Anterior cingulate cortex (tissue), 58 donors: Measurements from ENCODE around the gene ATP2A3.

Experiments
- DNase-seq, 58 donors: peaks; one replicate each; lab custom pipeline; 2025; lab: John Stamatoyannopoulos, UW

ATP2A3 gene

DNA sequence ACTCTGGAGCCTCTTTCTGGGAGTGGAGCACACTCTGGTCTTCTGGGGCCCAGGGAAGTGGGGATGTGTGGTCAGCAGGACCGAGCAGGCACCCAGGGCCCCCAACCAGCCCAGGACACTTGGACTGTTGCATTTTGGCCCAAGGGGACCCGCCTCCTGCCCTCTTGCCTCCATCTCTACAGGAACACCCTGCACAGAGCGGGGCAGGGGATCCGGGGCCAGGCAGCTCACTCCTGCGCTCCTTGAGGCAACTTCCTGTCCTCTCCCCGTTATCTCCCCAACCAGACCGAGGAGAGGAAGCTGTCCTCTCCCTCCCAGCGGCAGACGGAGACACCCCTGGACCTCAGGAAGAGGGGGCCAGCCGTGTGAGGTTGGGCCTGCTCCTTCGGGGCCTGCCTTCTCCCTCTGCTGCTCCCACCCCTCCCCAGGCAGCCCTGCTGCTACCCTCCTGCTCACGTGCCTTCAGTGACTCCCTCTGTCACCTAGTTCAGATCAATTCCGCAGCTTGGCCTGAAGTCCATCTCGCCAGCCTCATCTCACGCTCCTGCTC is 10.0 kb upstream of the ATP2A3 start:
- no peak for DNase-seq

DNA sequence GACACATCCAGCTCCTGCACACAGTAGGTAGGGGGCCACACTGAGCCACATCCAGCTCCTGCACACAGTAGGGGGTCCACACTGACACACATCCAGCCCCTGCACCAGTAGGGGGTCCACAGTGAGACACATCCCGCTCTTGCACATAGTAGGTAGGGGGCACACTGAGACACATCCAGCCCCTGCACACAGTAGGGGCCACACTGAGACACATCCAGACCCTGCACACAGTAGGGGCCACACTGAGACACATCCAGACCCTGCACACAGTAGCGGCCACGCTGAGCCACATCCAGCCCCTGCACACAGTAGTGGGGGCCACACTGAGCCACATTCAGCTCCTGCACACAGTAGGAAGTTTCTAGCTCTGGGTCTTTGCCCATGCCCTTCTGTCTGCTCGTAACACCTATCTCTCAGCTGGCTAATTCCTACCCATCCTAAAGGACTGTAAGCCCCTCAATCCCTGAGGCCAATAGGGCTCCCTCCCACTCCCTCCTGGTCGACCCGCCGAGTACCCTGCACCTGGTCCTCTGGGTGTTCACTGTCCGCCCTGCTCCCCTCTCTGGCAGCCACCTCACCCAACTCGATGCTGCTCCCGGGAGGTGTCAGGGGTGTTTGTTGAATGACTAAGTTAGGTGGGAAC is 9.4 kb upstream of the ATP2A3 start:
- DNase-seq: no peak

DNA sequence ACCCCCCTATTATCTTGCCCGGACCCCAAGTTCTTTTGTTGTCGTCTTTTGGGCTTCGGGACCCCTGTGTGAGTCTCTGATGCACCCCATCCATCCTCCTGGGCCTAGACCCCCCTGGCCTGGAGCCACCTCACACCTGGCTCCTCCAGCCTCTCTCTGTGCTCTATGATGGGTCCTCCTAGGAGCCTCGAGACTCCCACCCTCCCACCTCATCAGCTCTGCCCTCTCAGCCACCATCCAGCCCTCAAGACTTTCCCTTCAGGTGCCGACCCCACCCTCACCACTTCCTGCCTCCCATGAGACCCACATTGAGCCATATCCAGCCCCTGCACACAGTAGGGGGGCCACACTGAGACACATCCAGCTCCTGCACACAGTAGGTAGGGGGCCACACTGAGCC is 8.7 kb upstream of the ATP2A3 start:
- no peak for DNase-seq

DNA sequence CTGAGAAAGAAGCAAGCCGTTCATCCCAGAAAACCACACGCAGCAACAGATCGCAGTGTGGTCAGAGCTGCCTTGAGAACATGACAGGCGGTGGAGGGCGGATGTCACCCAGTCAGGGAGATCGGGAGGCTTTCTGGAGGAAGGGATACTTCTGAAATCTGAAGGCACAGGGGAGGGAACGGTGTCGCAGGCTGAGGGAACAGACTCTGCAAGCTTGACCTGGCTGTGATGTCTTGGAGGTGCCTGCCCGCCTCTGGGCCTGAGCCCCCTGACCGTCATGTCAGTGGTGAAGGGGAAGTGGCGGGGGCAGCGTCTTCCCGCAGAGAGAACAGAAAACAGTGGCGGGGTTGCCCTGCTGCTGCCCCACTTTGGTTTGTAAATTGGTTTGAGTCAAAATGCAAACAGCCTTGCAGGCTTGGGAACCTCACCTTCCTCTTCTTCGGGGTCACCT is 8.1 kb upstream of the ATP2A3 start:
- DNase-seq: no peak

DNA sequence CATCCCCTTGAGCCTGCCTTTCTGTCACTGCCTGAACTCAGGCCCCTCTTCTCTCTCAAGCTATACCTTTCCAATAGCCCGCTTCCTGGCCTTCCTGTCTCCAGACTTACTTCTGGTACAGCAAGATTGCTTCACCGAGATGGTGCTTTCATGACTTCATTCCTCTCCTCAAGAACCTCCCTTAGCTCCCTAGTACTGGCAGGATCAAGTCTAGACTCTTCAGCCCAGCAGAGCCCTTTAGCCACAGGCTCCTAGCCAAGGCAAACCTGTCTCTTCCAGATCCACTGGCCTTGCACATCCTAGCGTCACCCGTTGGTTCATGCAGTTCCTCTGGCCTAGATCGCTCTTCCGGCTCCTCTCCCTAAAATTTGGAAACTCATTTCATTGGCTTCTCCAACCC is 6.4 kb upstream of the ATP2A3 start:
- DNase-seq: no peak

DNA sequence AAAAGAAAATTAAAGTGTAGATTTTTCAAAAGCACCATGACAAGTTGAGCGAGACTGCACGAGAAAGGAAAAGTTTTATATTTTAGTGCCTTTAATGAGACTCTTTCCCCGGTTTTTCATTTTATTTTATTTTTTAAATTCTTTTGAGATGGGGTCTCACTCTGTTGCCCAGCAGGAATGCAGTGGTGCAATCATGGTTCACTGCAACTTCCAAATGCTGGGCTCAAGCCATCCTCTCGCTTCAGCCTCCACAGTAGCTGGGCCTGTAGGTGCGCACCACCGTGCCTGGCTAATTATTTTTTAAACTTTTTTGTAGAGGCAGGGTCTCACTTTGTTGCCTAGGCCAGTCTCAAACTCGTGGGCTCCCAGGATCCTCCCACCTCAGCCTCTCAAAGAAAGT is 5.7 kb upstream of the ATP2A3 start:
- no peak for DNase-seq

DNA sequence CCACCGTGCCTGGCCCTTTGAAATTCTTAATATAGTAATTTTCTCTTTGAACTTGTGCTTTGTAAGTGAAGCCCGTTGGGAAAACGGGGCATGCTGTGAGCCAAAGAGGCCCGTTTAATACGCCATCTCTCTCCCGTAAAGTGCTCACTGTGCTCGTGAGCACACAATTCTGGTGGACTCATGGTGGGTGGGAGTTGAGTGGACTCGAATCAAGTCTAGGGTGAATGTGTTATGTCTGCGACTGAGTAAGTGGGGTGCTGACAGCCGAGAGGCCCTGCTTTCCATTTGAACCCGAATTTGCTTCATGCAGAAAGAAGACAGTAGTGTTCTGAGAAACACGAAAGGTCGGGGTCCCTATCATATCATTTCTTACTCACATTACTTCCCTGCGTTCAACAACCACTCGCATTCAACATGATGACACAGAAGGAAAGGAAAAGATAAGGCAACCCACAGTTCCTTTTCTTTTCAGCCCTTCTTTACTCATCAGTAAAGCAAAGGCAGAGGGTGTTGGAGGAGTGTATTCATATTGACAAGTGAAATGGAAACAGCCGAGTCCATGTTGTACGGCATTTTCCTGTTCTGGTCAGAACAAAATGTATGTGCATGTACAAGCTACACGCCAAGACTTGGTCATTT is 4.8 kb upstream of the ATP2A3 start:
- no peak for DNase-seq

DNA sequence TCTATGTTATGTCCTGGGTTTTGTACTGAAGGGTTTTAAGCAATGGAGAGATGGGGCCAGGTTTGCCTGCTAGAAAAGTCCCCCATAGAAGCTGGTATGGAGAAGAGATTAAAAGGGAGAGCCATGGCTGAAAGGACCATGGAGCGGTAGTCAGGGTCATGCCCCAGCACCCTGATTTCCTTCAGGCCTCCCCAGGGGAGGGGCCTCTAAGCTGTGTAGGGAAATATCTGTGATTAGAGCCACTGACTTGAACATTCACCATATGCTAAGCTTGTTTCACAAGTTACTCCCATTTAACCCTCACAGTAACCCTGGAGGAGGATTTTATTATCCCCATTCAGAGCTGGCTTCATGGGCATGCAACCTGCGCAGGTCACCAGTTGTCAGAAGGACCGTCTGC is 3.8 kb upstream of the ATP2A3 start:
- DNase-seq: no peak

DNA sequence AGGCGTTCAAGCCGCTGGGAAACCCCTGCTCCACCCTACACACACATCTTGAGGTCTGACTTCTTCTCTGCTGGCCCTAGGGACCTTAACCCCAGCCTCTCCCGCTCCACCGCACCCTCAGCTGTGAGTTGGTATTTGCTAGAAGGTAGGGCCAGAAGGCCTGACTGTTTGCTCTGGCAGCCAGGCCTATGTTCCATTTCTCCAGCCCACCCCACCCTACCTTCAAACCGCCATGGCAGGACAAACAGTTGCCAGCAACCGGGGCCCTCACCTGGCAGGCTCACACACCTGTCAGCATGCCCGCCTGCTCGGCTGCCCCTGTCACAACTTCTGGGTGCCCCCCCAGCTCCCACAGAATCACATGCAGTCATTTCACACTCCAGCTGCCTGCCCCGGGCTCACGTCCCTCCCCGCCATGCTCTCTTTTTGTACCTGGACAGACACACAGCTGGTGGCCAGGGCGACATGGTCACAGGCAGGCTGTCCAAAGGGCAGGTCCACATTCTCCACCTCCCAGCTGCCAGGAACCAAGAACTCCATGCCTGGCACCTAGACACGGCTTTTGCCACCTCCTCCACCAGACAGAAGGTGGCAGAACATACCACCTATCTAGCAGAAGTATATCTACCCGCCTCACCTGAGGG is 2.6 kb upstream of the ATP2A3 start:
- DNase-seq: no peak

DNA sequence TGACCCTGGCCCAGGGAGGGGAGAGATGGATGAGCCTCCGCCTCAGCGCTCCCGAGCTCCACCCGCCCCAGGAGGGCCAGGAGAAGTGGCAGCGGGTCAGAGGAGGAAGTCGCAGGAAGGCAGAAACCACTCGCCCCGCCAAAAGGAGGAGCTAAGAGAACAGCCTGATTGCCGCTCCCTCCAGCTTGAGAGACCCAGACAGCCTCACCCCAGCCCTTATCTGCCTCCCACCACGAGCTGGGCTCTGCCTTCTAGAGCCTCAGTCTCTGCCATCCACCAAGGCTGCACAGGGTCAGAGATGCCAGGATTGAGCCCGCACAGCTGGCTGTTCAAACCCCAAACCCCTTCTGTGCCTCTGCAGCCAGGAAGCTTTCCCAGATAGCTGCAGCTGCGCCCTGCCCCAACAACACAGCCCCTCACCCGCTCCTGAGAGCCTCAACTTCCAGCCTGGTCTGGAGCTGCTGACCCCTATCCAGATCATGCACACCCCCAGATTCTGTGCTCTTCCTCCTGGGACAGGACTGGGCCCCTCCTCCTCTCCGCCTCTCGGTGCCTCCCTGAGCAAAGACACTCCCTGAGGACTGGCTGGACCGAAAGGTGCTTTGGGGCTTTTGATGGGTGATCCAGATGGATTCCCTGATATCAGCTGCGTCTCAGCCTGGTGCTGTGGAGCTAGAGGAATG is 1.0 kb upstream of the ATP2A3 start:
- DNase-seq: peak in 8 of 58 donors; percentile 2 to 25 (median 5)

DNA sequence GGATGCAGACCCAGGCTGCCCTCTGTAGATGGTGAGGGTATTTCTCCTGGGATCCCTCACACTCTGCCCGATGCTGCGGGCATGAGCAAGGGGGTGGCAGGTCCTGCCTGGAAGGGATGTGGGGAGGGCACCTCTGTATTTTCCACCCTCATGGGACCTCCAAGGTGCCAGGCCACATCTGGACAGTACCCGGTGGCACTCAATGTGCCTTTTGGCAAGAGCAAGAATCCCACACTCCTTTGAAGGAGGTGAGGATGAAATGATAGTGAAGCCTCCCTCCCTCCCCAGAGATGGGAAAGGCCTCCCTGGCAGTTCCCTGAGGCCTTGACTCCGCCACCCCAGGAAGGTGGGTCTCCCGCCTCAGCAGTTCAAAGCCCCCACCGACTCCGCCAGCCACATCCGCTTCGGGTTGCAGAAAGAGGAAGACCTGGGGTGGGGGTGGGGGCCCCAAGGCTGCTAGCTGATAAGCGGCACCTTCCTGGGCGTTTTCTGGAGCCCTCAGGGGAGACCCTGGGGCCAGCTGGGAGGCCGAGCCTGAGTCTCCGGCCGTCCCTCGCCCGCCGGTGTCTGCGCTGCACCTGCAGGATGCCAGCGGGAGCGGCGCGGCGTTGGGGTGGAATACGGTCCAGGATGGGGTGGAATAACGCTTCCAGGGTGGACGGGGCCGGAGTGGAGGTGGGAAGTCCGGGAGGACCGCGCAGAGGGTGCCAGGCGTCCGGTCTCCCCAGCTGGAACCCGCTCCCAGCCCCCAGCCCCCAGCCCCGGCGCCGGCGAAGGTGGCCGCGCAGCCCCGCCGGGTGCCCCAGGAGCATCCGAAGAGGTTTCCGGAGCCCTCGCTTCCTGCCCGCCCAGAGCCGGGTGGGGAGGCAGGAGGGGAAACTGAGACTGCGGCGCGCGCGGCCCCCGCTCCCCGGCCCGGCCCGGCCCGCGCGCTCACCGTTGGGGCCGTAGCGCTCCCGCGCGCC is 718 bp downstream of the ATP2A3 start:
- no peak for DNase-seq

DNA sequence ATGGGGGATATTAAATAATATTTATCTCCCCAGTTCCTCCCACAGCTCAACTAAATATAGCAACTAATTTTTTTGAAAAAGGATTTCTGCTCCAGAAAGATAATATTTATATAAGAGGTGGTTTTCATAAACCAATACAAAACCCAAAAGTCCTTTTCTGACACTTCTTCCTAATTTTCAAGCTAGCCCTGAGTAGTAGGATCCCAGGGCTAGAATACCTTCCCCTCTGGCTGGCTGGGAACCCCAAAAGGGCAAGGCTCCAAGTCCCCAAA is 1.3 kb downstream of the ATP2A3 start:
- DNase-seq: no peak

DNA sequence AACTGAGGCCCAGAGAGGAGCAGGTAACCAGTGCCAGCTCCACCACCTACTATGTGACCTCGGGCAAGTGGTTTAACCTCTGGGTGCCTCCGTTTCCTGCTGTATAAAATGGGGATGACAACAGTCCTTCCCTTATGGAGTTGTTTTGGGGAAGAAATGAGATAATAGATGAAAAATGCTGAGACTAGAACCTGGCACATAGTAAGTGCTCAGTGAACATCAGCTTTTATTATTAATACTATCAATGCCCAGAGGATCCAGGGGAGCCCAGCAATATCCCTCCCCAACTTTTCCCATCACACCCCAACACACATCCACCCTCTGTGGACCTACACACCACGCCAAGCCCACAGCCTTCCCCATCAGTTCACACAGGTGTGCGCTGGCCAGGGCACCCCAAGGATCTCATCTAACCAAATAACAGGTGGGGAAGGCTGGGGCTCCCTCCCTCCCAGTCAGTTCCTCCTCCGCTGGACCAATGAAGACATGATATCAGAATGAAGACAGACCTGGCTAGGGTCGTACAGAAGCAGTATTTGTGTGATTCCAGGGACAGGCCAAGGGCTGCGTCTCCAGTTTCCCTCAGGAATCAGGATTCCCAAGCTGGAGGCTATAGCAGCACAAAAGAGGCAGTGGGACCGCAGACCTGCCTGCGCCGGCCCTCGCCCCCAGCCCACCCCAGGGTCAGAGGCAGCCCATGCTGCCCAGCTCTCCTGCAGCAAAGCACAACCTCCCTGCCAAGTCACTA is 1.8 kb downstream of the ATP2A3 start:
- no peak for DNase-seq

DNA sequence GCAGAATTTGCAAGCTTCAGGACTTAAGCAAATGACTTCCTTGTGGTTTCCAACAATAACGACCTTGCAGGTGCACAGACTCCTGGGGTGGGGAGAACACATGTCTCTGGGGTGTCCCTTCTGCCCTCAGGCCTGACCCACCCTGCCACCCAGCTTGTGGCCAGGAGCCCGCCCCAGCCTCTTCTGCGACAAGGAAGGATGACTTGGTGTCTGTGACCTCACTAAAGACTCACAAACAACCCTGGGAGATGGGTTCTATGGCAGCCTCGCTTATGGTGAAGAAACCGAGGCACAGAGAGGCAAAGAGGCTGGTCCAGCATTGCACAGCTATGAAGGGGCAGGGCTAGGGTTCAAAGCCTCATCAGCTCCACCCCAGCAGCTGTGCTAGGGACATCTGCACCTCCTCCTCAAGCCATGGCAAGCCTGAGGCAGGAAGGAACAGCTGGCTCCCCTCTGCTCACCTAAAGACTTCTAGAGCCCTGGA is 2.6 kb downstream of the ATP2A3 start:
- no peak for DNase-seq

DNA sequence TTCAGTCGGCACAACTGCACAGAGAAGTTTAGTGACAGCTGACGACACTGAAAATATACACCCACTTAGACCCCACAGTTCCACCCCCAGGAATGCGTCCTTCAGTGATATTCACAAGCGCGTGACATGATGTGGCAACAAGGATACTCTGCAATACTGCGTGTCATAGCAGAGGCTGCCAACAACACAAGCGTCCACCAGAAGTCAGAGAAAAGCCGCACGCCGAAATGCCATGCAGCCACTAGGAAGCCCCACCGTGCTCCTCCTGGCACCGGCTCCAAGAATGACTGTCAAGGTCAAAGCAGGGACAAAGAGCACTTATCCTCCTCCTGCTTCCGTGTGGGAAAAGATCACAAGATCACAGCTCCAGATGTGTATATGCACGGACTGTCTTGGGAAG is 3.5 kb downstream of the ATP2A3 start:
- DNase-seq: peak in 1 of 58 donors; percentile 3

DNA sequence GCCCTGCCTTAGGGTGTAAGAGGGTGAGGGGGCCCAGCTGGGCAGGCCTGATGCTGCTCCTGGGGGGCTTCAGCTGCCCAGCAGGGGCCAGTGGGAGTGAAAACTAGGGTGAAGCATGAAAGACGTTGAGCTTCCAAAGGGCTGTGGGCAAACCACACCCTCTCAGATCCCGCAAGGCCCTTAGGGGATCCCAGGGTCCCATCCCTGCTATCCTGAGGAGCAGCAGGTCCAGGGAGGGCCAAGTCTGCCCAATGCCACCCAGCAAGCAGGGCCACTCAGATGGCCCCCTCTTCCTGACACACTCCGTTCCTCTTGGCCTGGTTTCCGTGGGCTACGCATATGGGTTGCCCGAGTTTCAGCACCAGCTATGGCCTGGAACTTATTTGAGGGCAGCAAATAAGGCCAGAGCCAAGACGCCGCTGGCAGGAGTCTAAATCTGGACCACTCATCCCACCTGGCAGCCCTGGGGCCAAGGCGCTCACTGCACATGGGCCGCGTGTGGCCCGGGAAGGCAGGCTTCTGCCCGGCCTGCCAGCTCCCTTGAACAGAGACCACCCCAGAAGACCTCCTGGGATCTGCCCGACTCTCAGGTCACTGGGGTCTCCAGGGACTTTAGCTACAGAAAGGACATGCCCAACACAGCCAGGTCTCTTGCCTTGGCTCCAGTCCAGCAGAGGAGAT is 4.2 kb downstream of the ATP2A3 start:
- DNase-seq: no peak

DNA sequence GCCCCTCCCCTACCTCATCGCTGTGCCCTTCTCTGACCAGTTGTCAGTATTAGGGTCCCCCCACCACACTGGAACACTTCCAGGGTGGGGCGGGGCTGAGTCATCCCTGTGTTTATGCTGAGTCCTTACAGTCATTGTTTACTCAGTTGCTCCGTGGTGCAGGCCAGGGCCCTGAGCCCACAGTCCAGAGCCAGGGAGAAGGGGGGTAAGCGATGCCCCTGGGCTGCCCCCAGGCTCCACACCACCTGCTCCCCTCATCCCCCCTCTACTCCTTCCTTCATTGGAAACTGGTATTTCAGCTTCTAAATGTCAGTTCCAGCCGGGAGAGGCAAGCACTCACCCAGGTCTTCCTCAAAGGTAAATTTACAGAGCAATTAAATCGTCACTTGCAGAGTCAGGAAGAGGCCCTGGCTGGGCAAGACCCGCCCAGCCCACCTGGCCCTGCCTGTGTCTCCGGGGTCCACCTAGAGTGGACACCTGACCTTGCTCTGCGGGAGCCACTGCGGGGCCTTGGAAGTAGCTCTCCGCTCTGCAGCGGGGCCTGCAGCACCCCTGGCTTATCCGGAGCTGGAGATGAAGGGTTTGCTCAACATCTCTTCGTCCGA is 4.8 kb downstream of the ATP2A3 start:
- DNase-seq: no peak
